ENCODE data around the gene ARHGAP26. TPM values are rescaled to one million over a fixed set of nuclear protein-coding genes. Genes with fewer than 3 reads are reported as not detected.

Gene ARHGAP26
- total and polyA plus RNA-seq, 2 experiments from 2014 or later: 9.5 to 16.8 TPM

DNA sequence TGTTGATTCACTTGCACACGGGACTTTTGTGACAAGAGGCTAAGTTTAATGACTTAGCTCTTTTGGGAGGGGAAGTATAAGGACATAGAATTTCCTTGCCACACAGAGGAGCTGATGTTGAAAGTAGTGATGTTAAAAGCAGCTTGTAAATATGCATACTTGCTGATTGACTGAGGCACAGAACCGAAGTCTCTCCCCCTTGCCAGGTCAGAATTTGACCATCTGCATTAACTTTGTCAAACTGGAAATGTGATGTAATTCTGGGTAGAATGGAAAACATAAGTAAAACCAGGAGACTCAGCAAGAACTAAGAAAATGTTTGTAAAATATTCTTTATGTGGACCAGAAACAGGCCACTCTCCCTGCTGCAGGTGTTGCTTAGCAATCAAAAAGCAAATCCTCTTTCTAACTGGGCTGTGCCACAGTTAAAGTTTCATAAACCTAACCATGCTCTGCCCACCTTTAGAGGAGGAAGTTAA lies 349.2 kb downstream of the ARHGAP26 start (continued):
- TF ChIP-seq, protein P1, sequence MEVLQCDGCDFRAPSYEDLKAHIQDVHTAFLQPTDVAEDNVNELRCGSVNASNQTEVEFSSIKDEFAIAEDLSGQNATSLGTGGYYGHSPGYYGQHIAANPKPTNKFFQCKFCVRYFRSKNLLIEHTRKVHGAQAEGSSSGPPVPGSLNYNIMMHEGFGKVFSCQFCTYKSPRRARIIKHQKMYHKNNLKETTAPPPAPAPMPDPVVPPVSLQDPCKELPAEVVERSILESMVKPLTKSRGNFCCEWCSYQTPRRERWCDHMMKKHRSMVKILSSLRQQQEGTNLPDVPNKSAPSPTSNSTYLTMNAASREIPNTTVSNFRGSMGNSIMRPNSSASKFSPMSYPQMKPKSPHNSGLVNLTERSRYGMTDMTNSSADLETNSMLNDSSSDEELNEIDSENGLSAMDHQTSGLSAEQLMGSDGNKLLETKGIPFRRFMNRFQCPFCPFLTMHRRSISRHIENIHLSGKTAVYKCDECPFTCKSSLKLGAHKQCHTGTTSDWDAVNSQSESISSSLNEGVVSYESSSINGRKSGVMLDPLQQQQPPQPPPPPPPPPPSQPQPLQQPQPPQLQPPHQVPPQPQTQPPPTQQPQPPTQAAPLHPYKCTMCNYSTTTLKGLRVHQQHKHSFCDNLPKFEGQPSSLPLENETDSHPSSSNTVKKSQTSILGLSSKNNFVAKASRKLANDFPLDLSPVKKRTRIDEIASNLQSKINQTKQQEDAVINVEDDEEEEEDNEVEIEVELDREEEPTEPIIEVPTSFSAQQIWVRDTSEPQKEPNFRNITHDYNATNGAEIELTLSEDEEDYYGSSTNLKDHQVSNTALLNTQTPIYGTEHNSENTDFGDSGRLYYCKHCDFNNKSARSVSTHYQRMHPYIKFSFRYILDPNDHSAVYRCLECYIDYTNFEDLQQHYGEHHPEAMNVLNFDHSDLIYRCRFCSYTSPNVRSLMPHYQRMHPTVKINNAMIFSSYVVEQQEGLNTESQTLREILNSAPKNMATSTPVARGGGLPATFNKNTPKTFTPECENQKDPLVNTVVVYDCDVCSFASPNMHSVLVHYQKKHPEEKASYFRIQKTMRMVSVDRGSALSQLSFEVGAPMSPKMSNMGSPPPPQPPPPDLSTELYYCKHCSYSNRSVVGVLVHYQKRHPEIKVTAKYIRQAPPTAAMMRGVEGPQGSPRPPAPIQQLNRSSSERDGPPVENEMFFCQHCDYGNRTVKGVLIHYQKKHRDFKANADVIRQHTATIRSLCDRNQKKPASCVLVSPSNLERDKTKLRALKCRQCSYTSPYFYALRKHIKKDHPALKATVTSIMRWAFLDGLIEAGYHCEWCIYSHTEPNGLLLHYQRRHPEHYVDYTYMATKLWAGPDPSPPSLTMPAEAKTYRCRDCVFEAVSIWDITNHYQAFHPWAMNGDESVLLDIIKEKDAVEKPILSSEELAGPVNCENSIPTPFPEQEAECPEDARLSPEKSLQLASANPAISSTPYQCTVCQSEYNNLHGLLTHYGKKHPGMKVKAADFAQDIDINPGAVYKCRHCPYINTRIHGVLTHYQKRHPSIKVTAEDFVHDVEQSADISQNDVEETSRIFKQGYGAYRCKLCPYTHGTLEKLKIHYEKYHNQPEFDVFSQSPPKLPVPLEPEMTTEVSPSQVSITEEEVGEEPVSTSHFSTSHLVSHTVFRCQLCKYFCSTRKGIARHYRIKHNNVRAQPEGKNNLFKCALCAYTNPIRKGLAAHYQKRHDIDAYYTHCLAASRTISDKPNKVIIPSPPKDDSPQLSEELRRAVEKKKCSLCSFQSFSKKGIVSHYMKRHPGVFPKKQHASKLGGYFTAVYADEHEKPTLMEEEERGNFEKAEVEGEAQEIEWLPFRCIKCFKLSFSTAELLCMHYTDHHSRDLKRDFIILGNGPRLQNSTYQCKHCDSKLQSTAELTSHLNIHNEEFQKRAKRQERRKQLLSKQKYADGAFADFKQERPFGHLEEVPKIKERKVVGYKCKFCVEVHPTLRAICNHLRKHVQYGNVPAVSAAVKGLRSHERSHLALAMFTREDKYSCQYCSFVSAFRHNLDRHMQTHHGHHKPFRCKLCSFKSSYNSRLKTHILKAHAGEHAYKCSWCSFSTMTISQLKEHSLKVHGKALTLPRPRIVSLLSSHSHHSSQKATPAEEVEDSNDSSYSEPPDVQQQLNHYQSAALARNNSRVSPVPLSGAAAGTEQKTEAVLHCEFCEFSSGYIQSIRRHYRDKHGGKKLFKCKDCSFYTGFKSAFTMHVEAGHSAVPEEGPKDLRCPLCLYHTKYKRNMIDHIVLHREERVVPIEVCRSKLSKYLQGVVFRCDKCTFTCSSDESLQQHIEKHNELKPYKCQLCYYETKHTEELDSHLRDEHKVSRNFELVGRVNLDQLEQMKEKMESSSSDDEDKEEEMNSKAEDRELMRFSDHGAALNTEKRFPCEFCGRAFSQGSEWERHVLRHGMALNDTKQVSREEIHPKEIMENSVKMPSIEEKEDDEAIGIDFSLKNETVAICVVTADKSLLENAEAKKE (CRISPR knock-in tag; IDR thresholded peaks at IDR 0.05): no peak
- TF ChIP-seq, protein P2, sequence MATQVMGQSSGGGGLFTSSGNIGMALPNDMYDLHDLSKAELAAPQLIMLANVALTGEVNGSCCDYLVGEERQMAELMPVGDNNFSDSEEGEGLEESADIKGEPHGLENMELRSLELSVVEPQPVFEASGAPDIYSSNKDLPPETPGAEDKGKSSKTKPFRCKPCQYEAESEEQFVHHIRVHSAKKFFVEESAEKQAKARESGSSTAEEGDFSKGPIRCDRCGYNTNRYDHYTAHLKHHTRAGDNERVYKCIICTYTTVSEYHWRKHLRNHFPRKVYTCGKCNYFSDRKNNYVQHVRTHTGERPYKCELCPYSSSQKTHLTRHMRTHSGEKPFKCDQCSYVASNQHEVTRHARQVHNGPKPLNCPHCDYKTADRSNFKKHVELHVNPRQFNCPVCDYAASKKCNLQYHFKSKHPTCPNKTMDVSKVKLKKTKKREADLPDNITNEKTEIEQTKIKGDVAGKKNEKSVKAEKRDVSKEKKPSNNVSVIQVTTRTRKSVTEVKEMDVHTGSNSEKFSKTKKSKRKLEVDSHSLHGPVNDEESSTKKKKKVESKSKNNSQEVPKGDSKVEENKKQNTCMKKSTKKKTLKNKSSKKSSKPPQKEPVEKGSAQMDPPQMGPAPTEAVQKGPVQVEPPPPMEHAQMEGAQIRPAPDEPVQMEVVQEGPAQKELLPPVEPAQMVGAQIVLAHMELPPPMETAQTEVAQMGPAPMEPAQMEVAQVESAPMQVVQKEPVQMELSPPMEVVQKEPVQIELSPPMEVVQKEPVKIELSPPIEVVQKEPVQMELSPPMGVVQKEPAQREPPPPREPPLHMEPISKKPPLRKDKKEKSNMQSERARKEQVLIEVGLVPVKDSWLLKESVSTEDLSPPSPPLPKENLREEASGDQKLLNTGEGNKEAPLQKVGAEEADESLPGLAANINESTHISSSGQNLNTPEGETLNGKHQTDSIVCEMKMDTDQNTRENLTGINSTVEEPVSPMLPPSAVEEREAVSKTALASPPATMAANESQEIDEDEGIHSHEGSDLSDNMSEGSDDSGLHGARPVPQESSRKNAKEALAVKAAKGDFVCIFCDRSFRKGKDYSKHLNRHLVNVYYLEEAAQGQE (IDR thresholded peaks at IDR 0.05; ENCODE audit: unreplicated experiment): no peak
- TF ChIP-seq CREB1 (CRISPR knock-in tag; IDR thresholded peaks at IDR 0.05; ENCODE audit: low read depth): no peak
- no peak for TF ChIP-seq JUNB (IDR thresholded peaks at IDR 0.05; ENCODE audit: unreplicated experiment)
- no peak for TF ChIP-seq STAT1 (IDR thresholded peaks at IDR 0.05; ENCODE audit: unreplicated experiment)
- no peak for TF ChIP-seq POLR2AphosphoS5 (IDR thresholded peaks at IDR 0.05; ENCODE audit: low read depth)
- TF ChIP-seq EZH2phosphoT487 (IDR thresholded peaks at IDR 0.05; ENCODE audit: unreplicated experiment): no peak
- no peak for TF ChIP-seq ZNF331 (CRISPR knock-in tag; IDR thresholded peaks at IDR 0.05; ENCODE audit: low read depth)

All from GM23338 (cell line).